GM21529 (cell line): ENCODE results near the gene PMFBP1.
"Not testable (repeated sequence)": the region's sequence is repeated elsewhere in the genome, so short reads cannot be mapped to it uniquely, and the experiment has no call there.

Experiments
- ATAC-seq: cut with Tn5 transposase; IDR thresholded peaks from one replicate; pipeline ENCODE4 v1.9.1; 2021; ENCODE audit not compliant: unreplicated experiment

The PMFBP1 gene

GRCh38 chr16:72108353-72109102 is 63.4 kb downstream of the PMFBP1 start:
- no peak for ATAC-seq

GRCh38 chr16:72107371-72107770 is 64.6 kb downstream of the PMFBP1 start:
- no peak for ATAC-seq

GRCh38 chr16:72105978-72106377 is 66.0 kb downstream of the PMFBP1 start:
- ATAC-seq: no peak

GRCh38 chr16:72104905-72105304 is 67.0 kb downstream of the PMFBP1 start:
- no peak for ATAC-seq

GRCh38 chr16:72101195-72101594 is 70.8 kb downstream of the PMFBP1 start:
- ATAC-seq: no peak

GRCh38 chr16:72099377-72099818 is 72.6 kb downstream of the PMFBP1 start:
- peak; percentile 79 for ATAC-seq

GRCh38 chr16:72098936-72099335 is 73.0 kb downstream of the PMFBP1 start:
- no peak for ATAC-seq

- no peak for ATAC-seq
These were observed 77.7 kb downstream of the PMFBP1 start for GRCh38 chr16:72094266-72094610.

GRCh38 chr16:72093448-72094265 is 78.3 kb downstream of the PMFBP1 start, which contains the start of the genes DHX38 and TXNL4B:
Gene DHX38, plus strand, starts transcription at chr16:72093847. Its CDS starts 2,311 bp downstream, at chr16:72096158.
Gene TXNL4B, minus strand, starts transcription at chr16:72093620. Its CDS starts 2,871 bp downstream, at chr16:72090749.
- ATAC-seq: peak; percentile 97

- ATAC-seq: no peak
These were observed 79.0 kb downstream of the PMFBP1 start for GRCh38 chr16:72092832-72093447.

GRCh38 chr16:72091217-72091616 is 80.7 kb downstream of the PMFBP1 start:
- no peak for ATAC-seq

GRCh38 chr16:72085002-72085401 is 87.0 kb downstream of the PMFBP1 start:
- ATAC-seq: no peak

GRCh38 chr16:72084445-72084844 is 87.5 kb downstream of the PMFBP1 start:
- ATAC-seq: no peak

GRCh38 chr16:72083778-72084404 is 88.1 kb downstream of the PMFBP1 start:
- no peak for ATAC-seq

- ATAC-seq: not testable (repeated sequence)
These were observed 94.8 kb downstream of the PMFBP1 start for GRCh38 chr16:72076991-72077706.

- ATAC-seq: not testable (repeated sequence)
These were observed 96.9 kb downstream of the PMFBP1 start for GRCh38 chr16:72075067-72075466.

GRCh38 chr16:72073560-72074230 is 98.3 kb downstream of the PMFBP1 start:
- no peak for ATAC-seq

- ATAC-seq: no peak
These were observed 99.2 kb downstream of the PMFBP1 start for GRCh38 chr16:72072514-72073342.
